DMS153 (cell line): ENCODE results near the gene ATP8B1.
A peak's percentile ranks its signal among the peaks of the same experiment; 100 is the strongest.
"Not testable (repeated sequence)": the region's sequence is repeated elsewhere in the genome, so short reads cannot be mapped to it uniquely, and the experiment has no call there.

Source experiments
- DNase-seq: peaks from one replicate; lab custom pipeline; 2025; lab: John Stamatoyannopoulos, UW

ATP8B1 gene

GRCh38 chr18:57803103-57803969 is at the start of gene ATP8B1:
Gene ATP8B1, minus strand, starts transcription at chr18:57803315. Its CDS starts 71,508 bp downstream, at chr18:57731807.
- DNase-seq, result peak; percentile 86

- DNase-seq, result no peak
Measured at GRCh38 chr18:57850063-57850462, 46.9 kb upstream of the ATP8B1 start.

- DNase-seq, result not testable (repeated sequence)
Measured at GRCh38 chr18:57848374-57848773, 45.3 kb upstream of the ATP8B1 start.

DNA sequence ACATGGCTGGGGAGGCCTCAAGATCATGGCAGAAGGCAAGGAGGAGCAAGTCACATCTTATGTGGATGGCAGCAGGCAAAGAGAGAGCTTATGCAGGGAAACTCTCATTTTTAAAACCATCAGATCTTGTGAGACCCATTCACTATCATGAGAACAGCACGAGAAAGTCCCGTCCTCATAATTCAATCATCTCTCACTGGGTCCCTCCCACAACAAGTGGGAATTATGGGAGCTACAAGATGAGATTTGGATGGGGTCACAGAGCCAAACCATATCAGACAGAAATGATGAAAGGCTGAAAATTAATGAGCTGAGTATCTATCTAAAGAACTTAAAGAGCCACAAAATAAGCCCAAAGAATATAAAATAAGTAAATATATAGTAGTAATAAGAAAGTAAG is 44.3 kb upstream of the ATP8B1 start:
- DNase-seq, result not testable (repeated sequence)

DNA sequence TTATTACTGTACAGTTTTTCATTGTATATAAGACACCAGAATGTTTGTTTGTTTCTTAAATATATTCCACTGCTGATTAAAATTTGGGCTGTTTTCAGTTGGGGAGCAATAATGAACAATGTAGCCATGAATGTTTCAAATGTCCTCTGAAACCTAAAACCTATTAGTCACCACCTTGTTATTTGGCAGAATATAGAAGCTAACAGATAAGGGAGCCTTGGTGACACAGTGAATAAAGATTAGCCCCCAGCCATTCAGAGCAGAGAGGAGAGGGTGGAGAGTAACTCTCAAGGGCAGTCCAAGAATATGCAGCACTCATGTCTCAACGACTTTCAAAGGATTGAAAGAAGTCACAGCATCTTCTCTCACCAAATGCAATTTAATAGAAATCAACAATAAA is 43.1 kb upstream of the ATP8B1 start:
- no peak for DNase-seq

DNA sequence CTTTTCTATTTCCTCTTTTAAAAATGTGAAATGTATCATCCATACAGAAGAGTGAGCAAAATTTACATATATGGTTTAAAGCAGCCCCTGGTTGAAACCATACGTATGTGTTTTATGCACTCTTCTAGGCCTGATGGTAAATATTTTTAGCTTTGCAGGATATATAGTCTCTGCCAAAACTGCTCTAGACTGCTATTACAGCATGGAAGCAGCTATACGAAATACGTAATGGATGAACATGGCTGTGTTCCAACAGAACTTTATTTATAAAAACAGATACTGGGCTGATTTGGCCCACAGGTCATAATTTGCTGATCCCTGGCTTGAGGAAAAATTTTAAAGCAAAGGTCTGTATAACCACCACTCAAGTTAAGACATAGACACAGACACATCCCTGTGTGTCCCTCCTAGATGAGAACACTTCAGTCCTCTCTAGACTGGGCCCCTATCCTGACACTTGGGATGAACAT is 42.5 kb upstream of the ATP8B1 start:
- no peak for DNase-seq

DNA sequence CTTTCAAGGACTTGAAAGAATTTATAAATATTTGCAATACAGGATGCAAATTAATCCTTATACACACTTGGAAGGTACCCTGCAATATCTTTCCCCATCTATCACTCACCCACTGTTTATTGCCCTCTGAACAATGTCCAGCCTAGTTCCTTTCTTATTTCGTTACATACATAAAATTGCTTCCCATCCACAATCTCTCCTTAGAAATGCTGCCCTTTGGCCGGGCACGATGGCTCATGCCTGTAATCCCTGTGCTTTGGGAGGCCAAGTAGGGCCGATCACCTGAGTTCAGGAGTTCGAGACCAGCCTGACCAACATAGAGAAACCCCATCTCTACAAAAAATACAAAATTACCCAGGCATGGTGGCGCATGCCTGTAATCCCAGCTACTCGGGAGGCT is 41.2 kb upstream of the ATP8B1 start:
- DNase-seq, result no peak

- DNase-seq, result no peak
Measured at GRCh38 chr18:57843386-57843785, 40.3 kb upstream of the ATP8B1 start.

GRCh38 chr18:57841568-57841967 is 38.5 kb upstream of the ATP8B1 start:
- DNase-seq, result no peak

- DNase-seq, result no peak
Measured at GRCh38 chr18:57839942-57840381, 36.8 kb upstream of the ATP8B1 start.

- DNase-seq, result no peak
Measured at GRCh38 chr18:57837917-57838548, 34.9 kb upstream of the ATP8B1 start.

- DNase-seq, result no peak
Measured at GRCh38 chr18:57836557-57836956, 33.4 kb upstream of the ATP8B1 start.

DNA sequence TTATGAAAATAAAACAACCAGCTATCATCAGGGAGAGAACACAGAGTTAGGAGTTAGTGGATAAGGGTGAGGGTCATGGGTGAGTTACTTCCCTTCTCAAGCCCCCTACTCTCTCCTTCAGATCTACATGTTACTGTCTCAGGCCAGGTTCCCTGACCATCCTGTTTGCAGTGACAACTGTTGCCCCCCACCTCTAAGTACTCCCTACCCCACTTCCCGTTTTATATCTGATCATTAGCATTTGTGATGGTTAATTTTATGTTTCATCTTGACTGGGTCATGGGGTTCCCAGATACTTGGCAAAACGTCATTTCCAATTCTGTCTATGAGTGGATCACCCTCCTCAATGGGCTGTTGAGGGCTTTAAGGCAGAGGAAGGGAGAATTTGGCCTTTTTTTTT is 32.8 kb upstream of the ATP8B1 start:
- no peak for DNase-seq

- DNase-seq, result no peak
Measured at GRCh38 chr18:57834616-57835015, 31.5 kb upstream of the ATP8B1 start.

GRCh38 chr18:57833441-57834101 is 30.5 kb upstream of the ATP8B1 start:
- DNase-seq, result peak; percentile 22

GRCh38 chr18:57832730-57833129 is 29.6 kb upstream of the ATP8B1 start:
- DNase-seq, result no peak

GRCh38 chr18:57831597-57832377 is 28.7 kb upstream of the ATP8B1 start:
- DNase-seq, result no peak

- DNase-seq, result no peak
Measured at GRCh38 chr18:57827646-57828045, 24.5 kb upstream of the ATP8B1 start.

GRCh38 chr18:57826252-57826651 is 23.1 kb upstream of the ATP8B1 start:
- no peak for DNase-seq

DNA sequence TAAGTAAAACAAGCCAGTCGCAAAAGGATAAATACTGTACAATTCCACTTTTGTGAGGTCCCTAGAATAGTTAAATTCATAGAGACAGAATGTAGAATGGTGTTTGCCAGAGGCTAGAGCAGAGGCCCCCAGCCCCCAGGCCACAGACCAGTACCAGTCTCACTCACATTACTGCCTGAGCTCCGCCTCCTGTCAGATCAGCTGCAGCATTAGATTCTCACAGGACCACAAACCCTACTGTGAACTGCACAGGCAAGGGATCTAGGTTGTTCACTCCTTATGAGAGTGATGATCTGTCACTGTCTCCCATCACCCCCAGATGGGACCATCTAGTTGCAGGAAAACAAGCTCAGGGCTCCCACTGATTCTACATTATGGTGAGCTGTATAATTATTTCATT is 17.5 kb upstream of the ATP8B1 start:
- not testable (repeated sequence) for DNase-seq

GRCh38 chr18:57819671-57820460 is 16.8 kb upstream of the ATP8B1 start:
- DNase-seq, result peak; percentile 96
